ENCODE results near the gene VWA8. TPM values are rescaled to one million over a fixed set of nuclear protein-coding genes. Genes with fewer than 3 reads are reported as not detected.

Gene VWA8
- total and polyA plus RNA-seq, 5 experiments from 2014 or later, result 5.1 to 22.3 (median 6.9) TPM

DNA sequence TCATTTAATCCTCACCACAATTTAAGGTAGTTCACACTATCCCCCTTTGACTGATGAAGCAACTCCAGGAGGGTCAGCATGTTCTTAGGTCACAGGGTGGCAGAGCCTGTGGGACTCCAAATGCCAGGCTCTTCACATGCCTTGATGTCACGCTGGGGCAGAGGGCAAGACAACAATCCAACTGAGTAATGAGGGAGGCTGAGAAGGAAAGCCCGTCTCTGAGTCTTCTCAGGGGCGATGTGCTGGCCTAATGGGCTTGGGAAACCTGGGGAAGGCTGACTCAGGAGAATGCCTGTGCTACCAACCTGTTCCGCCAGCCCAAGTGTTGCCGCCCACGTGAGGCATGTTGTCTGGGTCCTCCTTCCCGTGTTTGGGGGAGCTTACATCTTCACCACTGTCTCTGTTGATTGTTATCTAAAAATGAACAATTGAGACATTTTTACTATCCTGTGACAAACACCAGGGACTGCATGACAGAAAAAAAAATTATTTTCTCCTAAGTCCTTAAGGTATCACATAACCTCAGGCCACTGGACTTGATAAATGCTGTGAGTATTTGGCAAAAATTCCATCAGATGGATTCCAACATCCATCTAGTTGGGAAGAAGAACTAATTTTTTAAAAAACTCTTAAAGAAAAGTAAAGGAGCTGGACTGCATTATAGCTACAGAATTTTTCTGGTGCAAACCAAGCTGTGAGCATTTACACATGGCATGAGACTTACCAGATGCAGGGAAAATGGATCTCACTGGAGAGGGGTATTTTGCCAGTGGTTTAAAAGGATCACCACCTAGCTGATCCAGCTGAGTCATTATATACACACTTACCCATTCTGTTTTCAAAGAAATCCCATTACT, 346.0 kb downstream of the VWA8 start:
- Mint-ChIP-seq H3K4me3 (no peak overlapping the region), H3K27ac (no peak overlapping the region), H3K9me3 (peaks cover 0 to 2% (median 0%) of the 10 kb centered on the region in 9 donors), H3K27me3 (no peaks in the 10 kb centered on the region), H3K36me3 (peaks cover 6 to 44% (median 35%) of the 10 kb centered on the region in 3 donors), H3K4me1 (peaks cover 0 to 2% (median 0%) of the 10 kb centered on the region in 4 donors)
- POLR2A ChIA-PET, result interaction anchor here (0.7 to 1.1 kb wide), 2 partner anchors 28 to 150 kb away, joined by 3 read pairs; no protein-coding TSS in a partner anchor
- ATAC-seq (no peak), DNase-seq (no peak)

DNA sequence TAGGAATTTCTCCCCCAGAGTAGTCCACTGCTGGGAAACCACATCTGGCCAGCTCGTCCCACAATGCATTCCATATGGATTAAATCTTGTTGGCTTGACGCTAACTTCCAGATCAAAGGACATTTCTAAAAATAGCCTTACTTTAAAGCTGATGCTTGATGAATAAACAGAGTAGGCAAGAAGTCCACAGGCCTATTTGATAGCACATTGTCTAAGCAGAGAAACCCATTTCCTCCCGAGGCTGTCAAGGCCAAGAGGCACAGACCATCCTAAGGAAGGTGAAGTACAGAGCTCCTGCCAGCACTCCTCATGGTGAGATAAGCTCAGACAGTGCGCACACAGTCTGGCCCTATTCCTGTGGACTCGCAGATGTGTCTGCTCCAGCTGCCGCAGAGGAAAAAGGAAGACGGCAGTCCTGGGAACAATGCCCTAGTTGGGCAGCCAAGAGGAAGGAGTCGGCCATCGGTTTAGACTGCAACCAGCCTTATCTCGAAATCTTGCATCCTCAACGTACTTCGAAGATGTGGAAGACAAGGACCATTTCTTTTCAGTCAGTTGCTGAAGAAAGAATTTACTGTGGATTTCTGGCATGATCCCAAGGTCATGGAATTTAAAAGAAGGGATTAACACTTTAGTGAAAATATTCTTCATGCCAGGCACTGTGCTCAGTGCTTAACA, 346.8 kb downstream of the VWA8 start:
- ATAC-seq (no peak), DNase-seq (no peak)
- POLR2A ChIA-PET, result interaction anchor here (0.8 kb wide), 1 partner anchor 9 kb away, joined by 3 read pairs; no protein-coding TSS in a partner anchor
- Mint-ChIP-seq H3K4me1 (peaks cover 0 to 2% (median 0%) of the 10 kb centered on the region in 4 donors), H3K36me3 (peaks cover 6 to 45% (median 38%) of the 10 kb centered on the region in 3 donors), H3K9me3 (peaks cover 0 to 2% (median 0%) of the 10 kb centered on the region in 9 donors), H3K27ac (no peak overlapping the region), H3K27me3 (no peaks in the 10 kb centered on the region), H3K4me3 (no peak overlapping the region)

GRCh38 chr13:41613471-41613870, 347.4 kb downstream of the VWA8 start:
- no peaks in the 10 kb centered on the region for H3K9me3 Mint-ChIP-seq
- no peak overlapping the region for H3K4me3 Mint-ChIP-seq
- no peaks in the 10 kb centered on the region for H3K27me3 Mint-ChIP-seq
- H3K4me1 Mint-ChIP-seq, result peaks cover 0 to 2% (median 0%) of the 10 kb centered on the region in 4 donors
- DNase-seq (no peak), ATAC-seq (no peak)
- POLR2A ChIA-PET, result interaction anchor here (0.8 kb wide), 1 partner anchor 9 kb away, joined by 3 read pairs; no protein-coding TSS in a partner anchor
- H3K27ac Mint-ChIP-seq, result no peak overlapping the region
- H3K36me3 Mint-ChIP-seq, result peaks cover 11 to 50% (median 38%) of the 10 kb centered on the region in 3 donors

DNA sequence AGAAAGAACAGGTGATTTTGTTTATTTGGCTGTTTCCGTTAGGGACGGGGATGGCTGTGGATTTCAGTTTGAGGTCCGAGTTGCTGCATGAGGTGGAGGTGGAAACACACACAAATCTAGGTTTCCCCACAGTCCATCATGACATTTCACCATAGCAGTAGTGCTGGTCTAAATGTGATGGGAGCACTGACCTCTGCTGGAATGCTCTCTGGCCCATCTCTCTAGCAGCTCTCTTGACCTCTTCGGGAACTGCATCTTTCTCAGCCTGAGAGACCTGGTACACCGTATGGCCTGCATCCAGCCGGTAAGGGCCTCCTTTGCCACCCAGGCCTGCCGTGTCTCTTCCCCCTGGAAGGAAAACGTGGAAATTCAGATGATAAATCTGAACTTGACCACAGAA, 349.5 kb downstream of the VWA8 start:
- DNase-seq, result no peak
- Mint-ChIP-seq H3K4me3 (no peak overlapping the region), H3K36me3 (peaks cover 11 to 62% (median 38%) of the 10 kb centered on the region in 3 donors), H3K27me3 (no peaks in the 10 kb centered on the region), H3K27ac (no peak overlapping the region), H3K4me1 (peaks cover 0 to 2% (median 0%) of the 10 kb centered on the region in 4 donors), H3K9me3 (no peaks in the 10 kb centered on the region)
- POLR2A ChIA-PET, result no interaction called here
- no peak for ATAC-seq

- Mint-ChIP-seq H3K36me3 (peaks cover 11 to 67% (median 38%) of the 10 kb centered on the region in 3 donors), H3K4me1 (peaks cover 0 to 2% (median 0%) of the 10 kb centered on the region in 4 donors), H3K27ac (no peak overlapping the region), H3K4me3 (no peak overlapping the region), H3K27me3 (no peaks in the 10 kb centered on the region), H3K9me3 (no peaks in the 10 kb centered on the region)
- POLR2A ChIA-PET, result no interaction called here
- ATAC-seq, result no peak
- DNase-seq, result no peak
Measured at GRCh38 chr13:41610404-41610803, 350.5 kb downstream of the VWA8 start.

GRCh38 chr13:41609828-41610227, 351.1 kb downstream of the VWA8 start:
- POLR2A ChIA-PET, result no interaction called here
- Mint-ChIP-seq H3K4me3 (no peak overlapping the region), H3K27me3 (no peaks in the 10 kb centered on the region), H3K36me3 (peaks cover 11 to 69% (median 38%) of the 10 kb centered on the region in 3 donors), H3K27ac (no peak overlapping the region), H3K9me3 (no peaks in the 10 kb centered on the region), H3K4me1 (peaks cover 0 to 2% (median 0%) of the 10 kb centered on the region in 4 donors)
- ATAC-seq (no peak), DNase-seq (no peak)

GRCh38 chr13:41608839-41609177, 352.1 kb downstream of the VWA8 start:
- H3K27me3 Mint-ChIP-seq, result no peaks in the 10 kb centered on the region
- H3K4me3 Mint-ChIP-seq, result no peak overlapping the region
- peaks cover 0 to 2% (median 0%) of the 10 kb centered on the region in 4 donors for H3K4me1 Mint-ChIP-seq
- DNase-seq (no peak), ATAC-seq (no peak)
- POLR2A ChIA-PET, result no interaction called here
- no peaks in the 10 kb centered on the region for H3K9me3 Mint-ChIP-seq
- H3K36me3 Mint-ChIP-seq, result peaks cover 11 to 68% (median 31%) of the 10 kb centered on the region in 3 donors
- peak overlapping the region in 1 of 10 donors; percentile 46 for H3K27ac Mint-ChIP-seq

- Mint-ChIP-seq H3K4me1 (peaks cover 0 to 2% (median 0%) of the 10 kb centered on the region in 4 donors), H3K27me3 (no peaks in the 10 kb centered on the region), H3K4me3 (no peak overlapping the region), H3K36me3 (peaks cover 12 to 66% (median 30%) of the 10 kb centered on the region in 3 donors), H3K9me3 (no peaks in the 10 kb centered on the region), H3K27ac (peak overlapping the region in 1 of 10 donors; percentile 46)
- POLR2A ChIA-PET, result no interaction called here
- no peak for ATAC-seq
- DNase-seq, result no peak
Measured at GRCh38 chr13:41608111-41608838, 352.6 kb downstream of the VWA8 start.

- no peak overlapping the region for H3K4me3 Mint-ChIP-seq
- H3K36me3 Mint-ChIP-seq, result peaks cover 20 to 66% (median 30%) of the 10 kb centered on the region in 3 donors
- ATAC-seq (no peak), DNase-seq (no peak)
- POLR2A ChIA-PET, result no interaction called here
- peaks cover 0 to 2% (median 0%) of the 10 kb centered on the region in 4 donors for H3K4me1 Mint-ChIP-seq
- H3K27me3 Mint-ChIP-seq, result no peaks in the 10 kb centered on the region
- no peaks in the 10 kb centered on the region for H3K9me3 Mint-ChIP-seq
- no peak overlapping the region for H3K27ac Mint-ChIP-seq
Measured at GRCh38 chr13:41606646-41607045, 354.3 kb downstream of the VWA8 start.

DNA sequence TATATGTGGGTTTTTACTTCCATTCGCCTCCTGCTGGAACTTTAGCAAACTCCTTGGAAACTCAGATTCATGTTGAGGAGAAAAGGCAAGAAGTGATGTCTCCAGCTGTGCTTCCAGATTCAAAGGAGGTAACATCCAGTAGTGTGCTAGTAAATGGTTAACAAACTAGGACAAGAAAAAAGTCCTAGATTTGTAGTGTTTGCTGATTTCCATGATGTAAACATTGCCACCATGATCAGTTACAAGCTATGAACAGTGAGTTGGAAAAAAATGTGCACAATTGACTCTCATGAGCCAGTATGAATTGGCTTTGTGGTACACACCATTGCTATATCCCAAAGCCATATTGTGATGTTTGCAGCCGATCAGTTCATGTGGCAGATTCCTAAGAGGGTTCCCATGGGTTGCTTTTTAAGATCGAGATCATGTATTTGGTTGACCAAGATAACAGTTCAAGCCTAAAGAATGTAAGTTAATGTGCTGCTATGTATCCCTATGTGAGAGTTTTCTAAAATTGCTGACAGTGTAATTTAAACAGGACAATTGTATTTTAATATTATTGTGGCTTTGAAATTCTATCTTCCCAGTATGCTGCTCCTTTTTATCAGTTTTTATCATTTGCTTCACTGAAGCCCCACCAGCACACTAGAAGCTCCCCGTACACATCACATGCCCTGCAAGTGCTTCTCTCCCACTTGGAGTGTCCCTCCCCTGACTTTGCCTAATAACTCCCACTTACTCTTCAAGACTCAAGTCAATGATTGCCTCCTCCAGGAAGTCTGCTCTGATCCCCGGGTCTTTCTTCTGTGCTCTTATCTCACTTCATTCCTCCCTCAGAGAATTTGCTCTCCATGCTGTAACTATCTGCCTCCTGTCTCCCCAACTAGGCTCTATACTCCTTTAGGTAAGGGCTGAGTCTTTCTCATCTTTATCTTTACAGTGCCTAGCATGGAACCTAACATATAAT, 355.3 kb downstream of the VWA8 start:
- no peaks in the 10 kb centered on the region for H3K27me3 Mint-ChIP-seq
- no peak overlapping the region for H3K4me3 Mint-ChIP-seq
- POLR2A ChIA-PET, result no interaction called here
- H3K27ac Mint-ChIP-seq, result peak overlapping the region in 1 of 10 donors; percentile 7
- no peak for ATAC-seq
- peaks cover 21 to 66% (median 32%) of the 10 kb centered on the region in 3 donors for H3K36me3 Mint-ChIP-seq
- no peaks in the 10 kb centered on the region for H3K9me3 Mint-ChIP-seq
- DNase-seq, result no peak
- H3K4me1 Mint-ChIP-seq, result peaks cover 0 to 2% (median 0%) of the 10 kb centered on the region in 4 donors

- POLR2A ChIA-PET, result no interaction called here
- Mint-ChIP-seq H3K27me3 (no peaks in the 10 kb centered on the region), H3K4me3 (no peak overlapping the region), H3K4me1 (peaks cover 0 to 2% (median 0%) of the 10 kb centered on the region in 4 donors), H3K27ac (peak overlapping the region in 1 of 10 donors; percentile 3), H3K9me3 (no peaks in the 10 kb centered on the region), H3K36me3 (peaks cover 21 to 58% (median 31%) of the 10 kb centered on the region in 3 donors)
- DNase-seq (no peak), ATAC-seq (no peak)
Measured at GRCh38 chr13:41603917-41604316, 357.0 kb downstream of the VWA8 start.

Data from naive thymus-derived CD8-positive, alpha-beta T cell (primary cell).